Measurements from ENCODE around the gene ZNF418.
A peak's percentile ranks its signal among the peaks of the same experiment; 100 is the strongest.
"Not testable (repeated sequence)": the region's sequence is repeated elsewhere in the genome, so short reads cannot be mapped to it uniquely, and the experiment has no call there.

Gene ZNF418

DNA sequence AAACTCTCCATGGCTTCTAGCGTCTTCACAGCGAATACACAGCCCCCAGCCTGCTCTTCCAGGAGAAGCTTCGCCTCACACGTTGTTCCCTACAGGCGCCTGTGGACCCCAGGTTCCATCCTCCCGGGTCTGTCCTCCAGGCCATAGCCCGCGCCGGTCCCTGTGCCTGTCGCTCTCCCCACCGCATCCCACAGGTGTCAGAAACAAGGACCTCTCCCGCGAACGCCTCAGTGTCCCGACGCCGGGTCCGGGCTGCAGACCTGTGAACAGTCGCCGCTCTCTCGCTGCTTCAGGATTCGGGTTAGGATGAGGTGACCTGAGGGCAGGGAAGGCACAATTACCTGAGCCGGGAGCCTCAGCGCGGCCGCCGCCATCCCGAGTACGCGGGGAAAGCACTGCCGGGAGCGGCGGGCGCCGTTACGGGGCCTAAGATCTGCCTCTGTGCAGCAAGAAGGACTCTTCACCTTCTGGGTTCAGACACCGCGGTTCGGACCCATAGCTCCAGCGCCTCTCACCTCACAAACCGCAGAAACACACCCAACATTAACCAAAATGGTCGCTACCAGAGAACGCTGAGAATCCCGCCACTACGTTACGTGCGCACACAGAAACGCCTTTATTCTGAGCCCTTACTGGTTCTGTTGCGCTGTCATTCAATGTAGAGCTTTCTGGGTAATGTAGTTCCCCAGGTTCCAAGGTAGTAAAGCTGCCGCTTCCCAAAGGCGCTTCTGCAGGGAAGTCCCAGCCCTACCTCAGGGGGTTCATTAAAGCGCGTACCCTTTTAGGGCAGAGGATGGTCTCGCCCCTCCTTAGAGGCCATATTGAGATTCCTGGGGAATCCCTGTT, at the start of gene ZNF418:
TSS of gene ZNF418 (minus strand) at position 583 of the 846 bp plus-strand sequence. CDS start 1,580 bp downstream, outside the sequence.
- peak; percentile 51 for DNase-seq (ENCODE audit: low spot score)

DNA sequence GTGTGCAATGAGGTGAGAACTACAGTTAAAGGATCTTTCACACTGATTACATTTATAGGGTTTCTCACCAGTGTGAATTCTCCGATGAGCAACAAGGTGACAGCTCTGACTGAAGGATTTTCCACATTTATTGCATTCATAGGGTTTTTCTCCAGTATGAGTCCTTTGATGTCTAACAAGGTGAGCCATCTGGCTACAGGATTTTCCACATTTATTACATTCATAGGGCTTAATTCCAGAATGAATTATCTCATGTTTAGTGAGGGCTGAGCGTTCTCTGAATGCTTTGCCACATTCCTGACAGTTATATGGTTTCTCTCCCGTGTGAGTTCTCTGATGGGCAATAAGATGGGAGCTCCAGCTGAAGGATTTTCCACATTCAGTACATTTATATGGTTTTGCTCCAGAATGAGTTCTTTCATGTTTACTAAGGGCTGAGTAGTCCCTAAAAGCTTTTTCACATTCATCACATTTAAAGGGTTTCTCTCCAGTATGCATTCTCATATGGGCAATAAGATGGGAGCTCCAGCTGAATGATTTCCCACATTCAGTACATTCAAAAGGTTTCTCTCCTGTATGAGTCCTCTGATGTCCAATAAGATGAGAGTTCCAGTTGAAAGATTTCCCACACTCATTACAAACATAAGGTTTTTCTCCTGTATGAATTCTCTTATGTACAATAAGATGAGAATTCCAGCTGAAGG, 43.5 kb upstream of the ZNF418 start:
- DNase-seq (ENCODE audit: low spot score) = no peak

DNA sequence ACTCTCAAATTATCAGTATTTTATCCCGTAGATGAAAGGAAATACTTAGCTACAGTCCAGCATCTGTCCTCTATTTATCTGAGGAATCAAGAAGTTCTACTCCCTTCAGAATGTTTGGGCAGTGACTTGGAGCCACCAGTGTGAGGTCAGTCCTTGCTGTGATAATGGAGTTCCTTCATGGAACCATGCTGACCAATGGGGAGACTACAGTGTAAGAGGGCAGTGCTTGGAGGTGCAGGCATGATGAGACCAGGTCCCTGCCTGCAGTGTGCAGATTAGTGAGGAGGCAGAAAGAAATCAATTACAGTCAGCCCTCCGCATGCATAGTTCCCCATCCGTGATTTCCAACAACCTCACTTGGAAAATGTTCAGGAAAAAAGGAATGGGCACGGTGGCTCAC, 39.2 kb upstream of the ZNF418 start, which contains the start of gene C19orf18:
TSS of gene C19orf18 (minus strand) at position 101 of the 400 bp plus-strand sequence. CDS start 102 bp downstream, outside the sequence.
- no peak for DNase-seq (ENCODE audit: low spot score)

DNA sequence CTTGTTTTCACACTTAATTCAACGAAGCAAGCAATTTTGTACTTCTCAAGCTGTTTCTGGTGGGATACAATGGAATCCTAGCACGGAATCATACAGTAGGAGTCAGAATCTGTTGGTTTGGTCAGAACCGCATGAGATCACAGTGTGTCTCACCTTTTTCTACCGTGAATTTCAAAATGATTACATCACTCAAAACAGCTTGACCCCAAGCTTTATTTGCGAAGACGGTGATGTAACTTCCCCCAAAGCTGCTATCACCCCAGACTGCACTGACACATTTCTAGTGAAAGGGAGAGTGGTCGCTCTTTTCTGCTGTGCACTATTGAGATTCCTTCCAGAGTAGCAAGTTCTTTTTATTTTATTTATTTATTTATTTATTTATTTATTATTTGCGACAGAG, 29.6 kb upstream of the ZNF418 start:
- DNase-seq (ENCODE audit: low spot score) = no peak

DNA sequence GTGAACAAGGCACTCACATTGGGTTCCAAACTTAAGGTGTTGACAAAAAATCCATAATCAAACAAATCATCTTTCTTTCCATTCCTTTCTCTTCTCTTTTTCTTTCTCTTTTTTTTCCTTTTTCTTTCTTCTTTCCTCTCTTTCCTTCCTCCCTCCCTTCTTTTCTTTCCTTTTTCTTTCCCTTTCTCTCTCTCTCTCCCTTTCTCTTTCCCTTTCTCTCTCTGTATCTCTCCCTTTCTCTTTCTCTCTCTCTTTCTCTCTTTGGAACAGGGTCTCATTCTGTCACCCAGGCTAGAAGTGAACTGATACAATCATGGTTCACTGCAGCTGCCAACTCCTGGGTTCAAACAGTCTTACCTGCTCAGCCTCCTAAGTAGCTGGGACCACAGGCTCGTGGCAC, 26.6 kb upstream of the ZNF418 start:
- no peak for DNase-seq (ENCODE audit: low spot score)

DNA sequence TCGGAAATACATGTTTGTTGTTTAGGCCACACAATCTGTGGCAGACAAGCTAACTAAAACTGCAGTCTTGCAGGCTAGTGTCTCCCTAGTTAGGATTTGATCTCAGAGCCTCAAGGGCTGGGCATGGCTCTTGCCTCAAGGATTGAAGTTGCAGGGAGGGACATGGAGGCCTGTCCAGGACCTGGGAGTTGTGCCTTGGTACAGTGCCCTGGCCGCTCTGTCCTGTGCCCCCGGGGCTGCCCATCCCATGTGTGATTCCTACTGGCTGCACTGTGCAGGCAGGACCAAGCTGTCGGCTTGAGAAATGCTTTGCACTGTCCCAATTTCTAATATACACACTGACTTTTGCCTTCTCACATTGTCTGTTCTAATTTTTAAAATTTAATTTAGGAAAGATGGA, 19.8 kb upstream of the ZNF418 start:
- no peak for DNase-seq (ENCODE audit: low spot score)

DNA sequence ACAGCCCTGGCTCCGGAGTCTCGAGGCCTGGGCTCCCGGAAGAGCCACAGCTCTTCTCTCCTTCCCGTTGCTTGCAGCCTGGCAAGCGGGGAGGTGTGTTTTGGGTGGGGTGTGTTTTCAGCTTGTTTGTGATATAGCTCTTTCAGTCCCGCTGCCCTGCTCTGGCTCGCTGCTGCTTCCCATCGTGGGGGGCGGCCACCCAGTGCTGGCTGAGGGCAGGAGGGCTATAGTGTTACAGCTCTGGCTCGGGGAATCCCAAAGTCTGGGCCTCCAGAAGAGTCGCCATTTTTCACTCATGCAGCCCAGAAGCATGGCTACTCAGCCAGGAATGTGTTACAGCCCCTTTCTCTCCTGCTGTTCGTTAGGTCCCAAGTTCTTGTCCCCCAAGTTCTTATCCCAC, 14.5 kb upstream of the ZNF418 start:
- no peak for DNase-seq (ENCODE audit: low spot score)

DNA sequence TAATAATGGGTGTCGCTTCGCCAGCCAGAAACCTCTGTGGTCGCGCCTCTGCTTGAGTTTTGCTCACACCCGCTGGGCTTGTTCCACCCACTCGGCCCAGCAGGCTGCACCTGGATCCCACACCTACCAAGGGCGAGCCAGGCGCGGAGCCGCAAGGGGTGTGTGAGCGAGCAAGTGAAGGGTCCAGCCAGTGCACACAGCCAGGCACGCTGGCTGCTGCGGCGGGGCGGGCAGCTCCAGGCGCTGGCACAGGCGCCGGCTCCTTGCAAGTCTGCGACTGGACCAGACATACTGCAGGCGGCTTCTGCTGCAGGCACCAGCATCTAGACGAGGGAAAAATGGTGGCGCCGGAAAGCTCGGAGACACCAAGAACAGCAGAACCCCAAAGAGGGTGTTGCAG, 14.1 kb upstream of the ZNF418 start:
- no peak for DNase-seq (ENCODE audit: low spot score)

DNA sequence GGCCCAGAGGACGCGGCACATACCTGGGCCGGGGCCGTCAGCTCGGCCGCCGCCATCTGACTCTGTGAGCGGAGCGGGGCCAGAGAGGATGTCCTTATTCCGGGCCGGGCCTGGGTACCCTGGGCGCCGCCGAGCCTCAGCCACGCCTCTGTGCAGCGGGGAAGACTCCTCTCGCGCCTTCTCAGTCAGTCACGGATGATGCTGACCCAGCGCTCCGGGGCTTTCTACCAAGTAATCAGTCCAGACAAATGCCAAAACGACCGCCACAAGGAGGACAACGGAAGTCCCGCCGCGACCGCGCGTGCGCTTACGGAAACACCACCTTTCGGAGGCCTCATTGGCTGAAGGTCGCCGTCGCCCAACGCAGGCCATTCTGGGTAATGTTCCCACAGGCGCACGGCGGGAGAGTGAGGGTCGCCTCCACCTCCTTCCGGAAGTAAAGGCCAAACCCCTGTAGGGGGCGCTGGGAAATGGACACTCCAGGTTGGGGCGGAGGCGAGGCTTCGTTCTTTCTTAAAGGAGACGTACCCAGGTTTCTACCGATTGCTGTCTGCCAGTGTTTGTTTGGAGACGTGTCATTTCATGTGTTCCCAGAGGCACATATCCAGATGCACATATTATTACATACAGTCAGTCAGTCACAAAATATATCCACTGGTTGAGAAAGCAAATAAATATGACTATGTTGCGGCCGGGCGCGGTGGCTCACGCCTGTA, 12.4 kb upstream of the ZNF418 start, which contains the start of gene ZNF256:
TSS of gene ZNF256 (minus strand) at position 288 of the 716 bp plus-strand sequence. CDS start at position 56, 232 bp downstream.
- peak; percentile 90 for DNase-seq (ENCODE audit: low spot score)

DNA sequence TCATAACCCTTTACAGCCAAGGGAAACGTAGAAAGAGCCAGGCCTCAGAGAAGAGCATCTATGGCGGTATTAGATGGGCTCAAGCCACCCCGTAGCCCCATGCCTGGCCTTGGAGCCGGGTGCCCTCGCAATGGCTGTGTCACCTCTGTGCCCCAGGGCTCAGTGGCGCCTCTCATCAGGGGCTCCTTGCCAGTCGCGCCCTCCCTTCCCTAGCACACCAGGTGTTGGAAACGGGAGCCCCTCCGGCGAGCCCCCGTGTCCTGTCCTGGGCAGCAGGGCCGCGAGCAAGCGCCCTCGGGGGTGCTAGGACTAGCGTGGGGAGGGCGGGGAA, 11.9 kb upstream of the ZNF418 start:
- DNase-seq (ENCODE audit: low spot score) = no peak

DNA sequence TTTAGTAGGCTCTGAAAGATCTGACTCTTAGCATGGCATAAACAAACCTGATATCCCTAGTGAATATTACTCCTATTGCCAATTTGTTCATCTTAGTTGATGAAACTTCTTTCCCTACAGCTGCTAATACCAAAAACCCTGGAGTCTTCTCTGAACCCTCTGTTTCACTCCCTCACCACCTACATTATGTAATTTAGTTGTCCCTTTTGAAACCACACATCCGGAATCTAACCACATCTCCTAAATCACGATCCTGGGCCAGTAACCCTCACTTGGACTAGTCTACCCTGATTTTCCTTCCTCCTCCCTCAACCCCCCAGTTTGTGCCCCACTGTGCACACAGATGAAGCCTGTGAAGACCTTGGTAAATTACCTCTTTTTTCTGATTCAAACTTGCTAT, 11.1 kb upstream of the ZNF418 start:
- DNase-seq (ENCODE audit: low spot score) = no peak

DNA sequence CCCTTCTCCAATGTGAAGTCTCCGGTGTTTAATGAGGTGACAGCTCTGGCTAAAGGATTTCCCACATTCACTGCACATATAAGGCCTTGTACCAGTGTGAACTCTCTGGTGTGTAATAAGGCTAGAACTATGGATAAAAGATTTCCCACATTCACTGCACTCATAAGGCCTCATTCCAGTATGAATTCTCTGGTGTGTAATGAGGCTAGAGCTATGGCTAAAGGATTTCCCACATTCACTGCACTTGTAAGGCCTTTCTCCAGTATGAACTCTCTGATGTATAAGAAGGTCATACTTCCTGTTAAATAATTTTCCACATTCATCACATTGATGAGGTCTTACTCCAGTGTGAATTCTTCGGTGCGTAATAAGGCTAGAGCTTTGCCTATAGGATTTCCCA, 6.4 kb upstream of the ZNF418 start:
- no peak for DNase-seq (ENCODE audit: low spot score)

DNA sequence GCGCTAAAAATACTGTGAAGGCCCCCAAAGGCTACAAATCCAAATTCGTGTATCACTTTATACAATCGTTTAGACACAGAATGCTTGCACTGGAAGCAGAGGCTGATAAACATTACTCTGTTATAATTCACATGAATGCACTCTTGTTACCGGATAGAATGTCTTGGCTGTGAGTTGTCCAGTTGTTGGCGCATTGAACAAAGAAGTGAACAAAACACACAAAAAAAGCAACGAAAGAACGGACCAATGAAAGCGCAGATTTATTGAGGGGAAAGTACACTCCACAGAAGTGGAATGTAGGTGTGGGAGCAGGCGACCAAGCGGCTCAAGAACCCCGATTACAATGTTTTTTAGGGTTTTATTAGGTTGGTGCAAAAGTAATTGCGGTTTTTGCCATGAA, 529 bp upstream of the ZNF418 start:
- DNase-seq (ENCODE audit: low spot score) = no peak

DNA sequence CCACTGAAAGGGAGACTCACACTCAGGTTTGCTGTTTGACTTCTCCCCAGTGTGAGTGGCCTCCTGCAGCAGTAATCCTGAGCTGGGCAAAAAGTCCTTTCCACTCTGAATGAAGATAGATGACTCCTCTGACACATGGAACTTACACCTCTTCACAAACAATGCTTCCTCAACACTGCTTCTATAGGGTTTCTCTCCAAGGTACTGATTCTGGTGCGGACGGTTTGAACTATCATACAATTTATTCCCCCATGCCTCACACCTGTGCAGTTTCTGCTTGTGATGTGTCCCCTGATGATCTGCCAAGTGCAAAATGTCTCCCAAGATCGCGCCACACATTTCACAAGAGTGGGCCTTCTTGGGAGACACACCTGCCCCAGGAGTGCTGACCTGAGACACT, 7.6 kb downstream of the ZNF418 start:
- no peak for DNase-seq (ENCODE audit: low spot score)

DNA sequence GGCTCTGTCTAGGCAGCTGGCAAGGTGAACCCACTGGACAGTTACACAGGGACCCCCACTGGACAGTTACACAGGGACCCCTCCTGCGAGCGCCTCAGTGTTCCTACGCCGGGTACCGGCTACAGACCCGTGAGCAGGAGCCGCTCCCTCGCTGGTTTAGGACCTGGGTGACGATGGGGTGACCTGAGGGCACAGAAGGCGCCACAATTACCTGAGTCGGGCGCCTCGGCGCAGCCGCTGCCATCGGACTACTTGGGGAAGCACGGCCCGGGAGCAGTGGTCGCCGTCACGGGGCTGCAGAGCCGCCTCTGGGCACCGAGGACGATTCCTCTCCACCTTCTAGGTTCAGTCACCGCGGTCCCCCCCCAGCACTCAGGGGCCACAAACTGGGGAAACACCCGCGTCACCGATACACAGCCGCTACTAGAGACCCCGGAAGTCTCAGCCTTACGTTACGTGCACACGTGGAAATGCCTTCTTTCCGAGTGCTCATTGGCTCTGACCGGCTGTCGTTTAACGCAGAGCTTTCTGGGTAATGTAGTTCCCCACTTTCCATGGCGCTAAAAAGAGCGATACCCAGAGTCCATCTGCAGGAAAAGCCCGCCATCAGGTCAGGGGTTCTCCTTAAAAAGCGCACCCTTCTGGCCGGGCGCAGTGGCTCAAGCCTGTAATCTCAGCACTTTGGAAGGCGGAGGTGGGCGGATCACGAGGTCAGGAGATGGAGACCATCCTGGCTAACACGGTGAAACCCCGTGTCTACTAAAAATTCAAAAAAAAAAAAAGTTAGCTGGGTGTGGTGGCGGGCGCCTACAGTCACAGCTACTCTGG, 18.8 kb downstream of the ZNF418 start, which contains the start of gene ZNF417:
TSS of gene ZNF417 (minus strand) at position 425 of the 828 bp plus-strand sequence. CDS start at position 244, 181 bp downstream.
- peak; percentile 93 for DNase-seq (ENCODE audit: low spot score)

DNA sequence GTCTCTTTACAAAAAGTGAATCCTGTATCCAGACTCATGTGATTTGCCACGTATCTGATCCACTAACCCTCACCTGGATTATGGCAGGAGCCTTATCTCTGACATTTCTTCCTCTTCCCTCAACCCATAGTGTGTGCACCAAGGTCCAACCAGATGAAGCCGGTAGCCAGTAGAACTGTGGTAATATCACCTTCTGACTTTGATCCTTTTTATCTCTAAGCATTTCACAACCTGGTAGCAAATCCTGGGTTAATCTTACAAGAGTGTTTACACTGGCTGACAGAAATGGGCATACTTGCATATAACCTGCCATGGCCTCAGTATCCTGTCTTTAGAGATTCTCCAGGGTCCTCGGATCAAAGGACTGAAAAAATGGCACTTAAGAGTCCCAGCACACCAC, 20.7 kb downstream of the ZNF418 start:
- DNase-seq (ENCODE audit: low spot score) = no peak

DNA sequence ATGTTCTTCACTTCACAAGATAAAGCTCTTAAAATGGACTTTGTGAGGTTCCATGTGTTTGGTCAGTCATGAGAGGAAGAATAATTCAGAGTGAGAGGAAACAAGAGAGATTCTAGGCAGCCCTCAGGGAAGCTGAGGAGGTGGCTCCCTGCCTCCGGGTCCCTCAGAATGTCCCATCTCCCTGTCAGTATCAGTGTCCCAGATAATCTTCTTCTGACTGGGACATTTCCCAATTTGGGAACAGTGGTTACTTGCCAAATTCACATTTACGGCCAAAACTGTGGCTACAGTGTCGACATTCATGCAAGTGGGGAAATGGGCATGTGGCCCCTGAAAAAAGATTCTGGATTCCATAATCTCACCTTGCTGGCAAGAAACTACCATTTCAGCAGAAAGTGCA, 27.8 kb downstream of the ZNF418 start:
- DNase-seq (ENCODE audit: low spot score) = no peak

DNA sequence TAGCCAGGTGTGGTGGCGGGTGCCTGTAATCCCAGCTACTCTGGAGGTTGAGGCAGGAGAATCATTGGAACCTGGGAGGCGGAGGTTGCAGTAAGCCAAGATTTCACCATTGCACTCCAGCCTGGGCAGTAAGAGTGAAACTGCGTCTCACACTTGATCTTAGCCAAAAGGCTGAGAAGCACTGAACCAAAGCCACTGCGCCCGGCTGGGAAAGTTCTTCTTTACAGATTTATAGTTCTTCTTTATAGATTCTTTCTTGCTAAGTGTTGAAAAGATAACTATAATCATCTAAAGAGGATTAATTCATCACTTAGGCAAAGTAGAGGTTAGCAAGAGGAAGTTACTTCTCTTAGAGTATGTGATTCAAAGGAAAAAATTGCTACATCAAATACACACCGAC, 29.9 kb downstream of the ZNF418 start:
- DNase-seq (ENCODE audit: low spot score) = no peak

DNA sequence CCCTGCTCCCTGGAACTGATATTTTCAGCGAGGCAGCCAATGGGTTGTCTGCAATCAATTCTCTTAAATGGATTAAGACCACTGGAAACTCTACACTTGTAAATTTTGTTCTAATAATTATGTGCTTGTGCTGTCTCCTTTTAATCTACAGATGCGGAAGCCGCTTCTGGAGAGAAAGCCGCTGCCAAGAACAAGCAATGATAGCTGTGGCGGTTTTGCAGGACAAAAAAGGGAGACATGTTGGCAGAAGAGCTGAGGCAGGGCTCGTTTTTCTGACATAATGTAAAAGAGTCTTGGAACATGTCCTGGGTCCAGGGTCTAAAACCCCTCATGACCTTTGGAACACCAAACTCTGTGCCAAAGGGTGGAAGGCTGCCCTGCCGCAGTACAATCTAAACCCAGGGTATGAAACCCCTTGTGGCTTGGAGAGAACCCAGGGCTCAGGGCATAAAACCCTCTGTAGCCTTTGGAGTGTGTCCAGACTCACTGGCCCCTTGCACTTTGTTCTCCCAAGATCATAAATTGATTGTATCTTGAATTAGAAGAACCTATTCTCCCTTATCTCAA, 31.5 kb downstream of the ZNF418 start:
- DNase-seq (ENCODE audit: low spot score) = no peak

DNA sequence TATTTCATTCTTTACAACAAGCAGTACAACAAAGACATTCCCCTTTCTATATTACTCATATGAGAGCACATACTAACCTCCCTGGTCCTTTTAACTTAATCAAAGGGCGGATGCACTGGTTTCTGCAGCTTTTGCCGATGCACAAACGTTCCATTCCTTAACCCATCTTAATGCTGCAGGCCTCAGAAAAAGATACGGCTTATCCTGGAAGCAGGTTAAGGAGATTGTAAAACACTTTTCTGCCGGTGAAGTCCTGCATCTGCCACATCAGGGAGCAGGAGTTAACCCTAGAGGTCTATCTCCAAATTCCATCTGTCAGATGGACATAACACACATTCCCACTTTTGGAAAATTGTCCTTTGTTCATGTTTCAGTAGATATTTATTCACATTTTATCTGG, 34.9 kb downstream of the ZNF418 start:
- DNase-seq (ENCODE audit: low spot score) = no peak

DNA sequence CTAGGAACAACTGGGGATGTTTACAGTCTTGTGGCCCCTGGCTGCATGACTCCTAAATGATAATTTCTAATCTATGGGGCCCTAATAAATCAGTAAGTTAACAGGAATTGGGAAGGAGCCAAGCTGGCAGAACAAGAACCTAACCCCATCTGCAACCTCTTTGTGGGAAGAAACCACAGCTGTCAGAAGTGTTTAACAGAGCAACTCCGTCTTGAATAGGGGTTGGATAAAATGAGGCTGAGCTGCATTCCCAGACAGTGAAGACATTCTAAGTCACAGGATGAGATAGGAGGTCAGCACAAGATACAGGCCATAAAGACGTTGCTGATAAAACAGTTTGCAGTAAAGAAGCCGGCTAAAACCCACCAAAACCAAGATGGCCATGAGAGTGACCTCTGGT, 44.5 kb downstream of the ZNF418 start:
- DNase-seq (ENCODE audit: low spot score) = not testable (repeated sequence)
